GM19238 (cell line): ENCODE measurements around the gene HMGA1.
"Not testable (repeated sequence)": the region's sequence is repeated elsewhere in the genome, so short reads cannot be mapped to it uniquely, and the experiment has no call there.

Experiments used
- DNase-seq: peaks from one replicate; pipeline ENCODE4 v3.0.0; 2011; ENCODE audit warnings: low spot score; ENCODE audit not compliant: insufficient read length

Gene HMGA1

GRCh38 chr6:34239893-34240292, 3.2 kb downstream of the HMGA1 start:
- no peak for DNase-seq

GRCh38 chr6:34240329-34241248, 3.9 kb downstream of the HMGA1 start:
- no peak for DNase-seq

GRCh38 chr6:34241351-34242215, 4.9 kb downstream of the HMGA1 start:
- no peak for DNase-seq

- no peak for DNase-seq
Observed at GRCh38 chr6:34242252-34243130, 5.8 kb downstream of the HMGA1 start.

GRCh38 chr6:34243131-34243771, 6.6 kb downstream of the HMGA1 start:
- no peak for DNase-seq

GRCh38 chr6:34243901-34244884, 7.5 kb downstream of the HMGA1 start:
- no peak for DNase-seq

GRCh38 chr6:34245032-34245760, 8.5 kb downstream of the HMGA1 start:
- not testable (repeated sequence) for DNase-seq

GRCh38 chr6:34245761-34246140, 9.1 kb downstream of the HMGA1 start:
- DNase-seq = not testable (repeated sequence)

GRCh38 chr6:34246249-34246562, 9.5 kb downstream of the HMGA1 start:
- no peak for DNase-seq

- no peak for DNase-seq
Observed at GRCh38 chr6:34246563-34247391, 10.1 kb downstream of the HMGA1 start.

GRCh38 chr6:34247481-34248197, 11.0 kb downstream of the HMGA1 start:
- DNase-seq = no peak

- DNase-seq = no peak
Observed at GRCh38 chr6:34248198-34248726, 11.6 kb downstream of the HMGA1 start.

GRCh38 chr6:34248727-34249468, 12.2 kb downstream of the HMGA1 start, which contains the start of gene SMIM29:
Gene SMIM29, minus strand, starts transcription at chr6:34249006. Its CDS starts 1,215 bp downstream, at chr6:34247791.
- DNase-seq = peak; percentile 96

- DNase-seq = no peak
Observed at GRCh38 chr6:34249469-34250261, 13.0 kb downstream of the HMGA1 start.

GRCh38 chr6:34252395-34252794, 15.7 kb downstream of the HMGA1 start:
- DNase-seq = not testable (repeated sequence)
